ENCODE data around the gene TMEM134.
"Not testable (repeated sequence)": the region's sequence is repeated elsewhere in the genome, so short reads cannot be mapped to it uniquely, and the experiment has no call there.

Gene TMEM134, protein sequence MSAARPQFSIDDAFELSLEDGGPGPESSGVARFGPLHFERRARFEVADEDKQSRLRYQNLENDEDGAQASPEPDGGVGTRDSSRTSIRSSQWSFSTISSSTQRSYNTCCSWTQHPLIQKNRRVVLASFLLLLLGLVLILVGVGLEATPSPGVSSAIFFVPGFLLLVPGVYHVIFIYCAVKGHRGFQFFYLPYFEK

DNA sequence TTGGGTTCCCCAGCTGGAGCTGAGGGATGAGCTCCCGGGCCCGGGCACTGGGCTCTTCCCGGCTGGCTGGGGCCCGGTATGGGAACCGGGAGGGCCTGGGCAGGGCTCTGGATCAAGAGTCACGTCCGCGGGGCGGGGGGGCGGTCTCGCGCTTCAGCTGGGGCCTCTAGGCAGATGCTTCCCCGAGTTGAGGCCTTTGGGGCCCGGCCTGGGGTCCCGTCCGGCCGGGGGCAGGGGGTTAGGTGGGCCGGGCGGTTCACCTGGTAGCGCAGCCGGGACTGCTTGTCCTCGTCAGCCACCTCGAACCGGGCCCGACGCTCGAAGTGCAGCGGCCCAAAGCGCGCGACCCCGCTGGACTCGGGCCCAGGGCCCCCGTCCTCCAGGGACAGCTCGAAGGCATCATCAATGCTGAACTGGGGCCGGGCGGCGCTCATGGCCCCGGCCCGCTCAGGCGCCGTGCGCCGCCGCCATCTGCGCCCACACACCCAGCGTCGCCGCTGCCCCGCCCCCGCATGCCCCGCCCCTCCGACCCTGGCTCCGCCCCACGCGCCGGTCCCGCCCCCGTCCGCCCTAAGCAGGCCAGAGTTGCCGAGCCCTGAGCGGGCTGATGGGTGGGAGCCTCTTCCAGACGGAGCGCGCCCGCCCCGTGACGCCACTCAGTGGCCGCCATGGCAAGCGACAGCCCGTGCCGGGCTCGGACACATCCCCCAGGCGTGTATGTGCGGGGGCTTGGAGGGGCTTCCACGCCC is at the start of gene TMEM134:
TMEM134 (minus strand) TSS at position 493 of the 749 bp plus-strand sequence; CDS start at position 434, 59 bp downstream.
- TF ChIP-seq, protein P1, sequence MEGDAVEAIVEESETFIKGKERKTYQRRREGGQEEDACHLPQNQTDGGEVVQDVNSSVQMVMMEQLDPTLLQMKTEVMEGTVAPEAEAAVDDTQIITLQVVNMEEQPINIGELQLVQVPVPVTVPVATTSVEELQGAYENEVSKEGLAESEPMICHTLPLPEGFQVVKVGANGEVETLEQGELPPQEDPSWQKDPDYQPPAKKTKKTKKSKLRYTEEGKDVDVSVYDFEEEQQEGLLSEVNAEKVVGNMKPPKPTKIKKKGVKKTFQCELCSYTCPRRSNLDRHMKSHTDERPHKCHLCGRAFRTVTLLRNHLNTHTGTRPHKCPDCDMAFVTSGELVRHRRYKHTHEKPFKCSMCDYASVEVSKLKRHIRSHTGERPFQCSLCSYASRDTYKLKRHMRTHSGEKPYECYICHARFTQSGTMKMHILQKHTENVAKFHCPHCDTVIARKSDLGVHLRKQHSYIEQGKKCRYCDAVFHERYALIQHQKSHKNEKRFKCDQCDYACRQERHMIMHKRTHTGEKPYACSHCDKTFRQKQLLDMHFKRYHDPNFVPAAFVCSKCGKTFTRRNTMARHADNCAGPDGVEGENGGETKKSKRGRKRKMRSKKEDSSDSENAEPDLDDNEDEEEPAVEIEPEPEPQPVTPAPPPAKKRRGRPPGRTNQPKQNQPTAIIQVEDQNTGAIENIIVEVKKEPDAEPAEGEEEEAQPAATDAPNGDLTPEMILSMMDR (IDR thresholded peaks at IDR 0.05; ENCODE audit: extremely low read depth, insufficient read depth, missing control alignments) = peak; percentile 80
- in situ Hi-C loops (cut with MboI; ENCODE audit: low pct_unique_long_range_greater_than_20kb, low sequenced_read_pairs, unreplicated experiment) = loop anchor here (10.0 kb wide), 1 partner anchor 64 kb away; the partner anchor contains the start of genes PPP1CA and TBC1D10C
- DNase-seq (ENCODE audit: low spot score) = peak; percentile 97

GRCh38 chr11:67517784-67518552 is 48.9 kb upstream of the TMEM134 start:
- no peak for DNase-seq (ENCODE audit: low spot score)
- TF ChIP-seq, protein P1 (IDR thresholded peaks at IDR 0.05; ENCODE audit: extremely low read depth, insufficient read depth, missing control alignments) = no peak
- in situ Hi-C loops (cut with MboI; ENCODE audit: low pct_unique_long_range_greater_than_20kb, low sequenced_read_pairs, unreplicated experiment) = no loop called here

DNA sequence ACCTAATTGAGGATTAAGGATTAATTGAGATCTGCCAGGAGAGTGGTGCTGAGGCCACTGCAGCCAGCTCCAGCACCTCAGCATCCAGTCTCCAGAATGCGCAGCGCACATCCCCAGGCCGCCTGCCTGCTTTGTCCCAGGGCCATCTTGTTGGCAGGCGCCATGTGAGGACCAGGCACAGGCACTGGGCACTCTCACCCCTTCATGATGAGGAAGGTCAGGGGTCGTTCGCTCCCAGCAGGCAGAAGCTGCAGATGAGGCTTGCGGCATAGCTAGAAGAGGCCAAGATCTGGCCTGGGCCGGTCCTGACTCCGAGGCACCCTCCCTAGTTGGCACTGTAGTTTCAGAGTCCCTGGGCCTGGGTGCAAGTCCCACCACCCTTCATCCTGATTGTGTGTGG is 47.8 kb upstream of the TMEM134 start:
- in situ Hi-C loops (cut with MboI; ENCODE audit: low pct_unique_long_range_greater_than_20kb, low sequenced_read_pairs, unreplicated experiment) = no loop called here
- TF ChIP-seq, protein P1 (IDR thresholded peaks at IDR 0.05; ENCODE audit: extremely low read depth, insufficient read depth, missing control alignments) = no peak
- no peak for DNase-seq (ENCODE audit: low spot score)

- in situ Hi-C loops (cut with MboI; ENCODE audit: low pct_unique_long_range_greater_than_20kb, low sequenced_read_pairs, unreplicated experiment) = no loop called here
- TF ChIP-seq, protein P1 (IDR thresholded peaks at IDR 0.05; ENCODE audit: extremely low read depth, insufficient read depth, missing control alignments) = no peak
- DNase-seq (ENCODE audit: low spot score) = no peak
Observed at GRCh38 chr11:67514116-67514515, 45.1 kb upstream of the TMEM134 start.

- in situ Hi-C loops (cut with MboI; ENCODE audit: low pct_unique_long_range_greater_than_20kb, low sequenced_read_pairs, unreplicated experiment) = not testable (repeated sequence)
Observed at GRCh38 chr11:67511558-67511957, 42.5 kb upstream of the TMEM134 start.

DNA sequence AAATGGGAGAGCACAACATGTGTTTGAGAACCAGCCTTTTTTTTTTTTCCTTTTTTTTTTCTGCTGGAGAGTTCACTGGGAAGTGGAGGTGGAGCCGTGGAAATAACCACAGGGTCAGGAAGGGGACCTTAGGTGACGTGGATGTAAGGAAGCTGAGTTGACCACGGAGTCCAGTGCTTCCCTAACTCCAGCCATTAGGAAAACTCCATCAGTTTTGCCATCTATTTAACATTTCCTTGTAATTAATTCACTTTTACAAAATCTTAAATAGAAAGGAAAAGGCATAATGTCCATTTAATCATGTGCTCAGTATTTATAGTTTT is 40.9 kb upstream of the TMEM134 start:
- no peak for DNase-seq (ENCODE audit: low spot score)
- TF ChIP-seq, protein P1 (IDR thresholded peaks at IDR 0.05; ENCODE audit: extremely low read depth, insufficient read depth, missing control alignments) = no peak
- in situ Hi-C loops (cut with MboI; ENCODE audit: low pct_unique_long_range_greater_than_20kb, low sequenced_read_pairs, unreplicated experiment) = no loop called here

More at GRCh38 chr11:67511558-67511957, 42.5 kb upstream of the TMEM134 start:
- not testable (repeated sequence) for DNase-seq (ENCODE audit: low spot score)
